Thyroid gland (tissue), 4 donors: Measurements from ENCODE around the gene TRIM67. TPM values are rescaled to one million over a fixed set of nuclear protein-coding genes. Genes with fewer than 3 reads are reported as not detected.

Experiments used
- DNase-seq, 2 donors: peaks; one replicate each; pipeline ENCODE4 v3.0.0-alpha.2; 2019
- H3K27ac ChIP-seq, 3 donors: fragments of 200-600 bp; sonication (generic); 1 replicate in 2 of 3; 2 replicates in 1 of 3; pipeline ENCODE4 v1.5.1; 2016 to 2019; ENCODE audit warnings: mild to moderate bottlenecking in 1 of 3, moderate library complexity in 1 of 3
- H3K27me3 ChIP-seq: fragments of 200-600 bp; sonication (generic); one replicate; pipeline ENCODE4 v1.5.1; 2019
- H3K36me3 ChIP-seq, 2 donors: fragments of 200-600 bp; sonication (generic); one replicate each; pipeline ENCODE4 v1.5.1; 2016 to 2019
- H3K4me1 ChIP-seq, 2 donors: fragments of 200-600 bp; sonication (generic); one replicate each; pipeline ENCODE4 v1.5.1; 2017 to 2019
- H3K4me3 ChIP-seq, 3 donors: fragments of 200-600 bp; sonication (generic); replicated peaks in 1 of 3; 1 replicate in 2 of 3; 2 replicates in 1 of 3; pipeline ENCODE4 v1.5.1; 2016; ENCODE audit warnings: mild to moderate bottlenecking in 1 of 3
- H3K9me3 ChIP-seq: fragments of 200-600 bp; sonication (generic); one replicate; pipeline ENCODE4 v1.5.1; 2017
- CTCF ChIP-seq, 6 experiments: fragments of 200-600 bp in 3 of 6; fragments of 450-650 bp in 3 of 6; sonication (generic) in 3 of 6; IDR thresholded peaks; one replicate each; pipeline ENCODE4 v1.5.1; 2016 to 2019; ENCODE audit warnings: antibody characterized with exemption in 6 of 6, mild to moderate bottlenecking in 2 of 6, inconsistent platforms in 1 of 6, moderate library complexity in 1 of 6
- POLR2A ChIP-seq, 2 donors: fragments of 450-650 bp; IDR thresholded peaks; one replicate each; pipeline ENCODE4 v1.6.1; 2017; ENCODE audit warnings: antibody characterized with exemption in 2 of 2, mild to moderate bottlenecking in 2 of 2, moderate library complexity in 1 of 2
- WGBS, 2 donors: methylation state at CpG; one replicate each; pipeline ENCODE4 v1.1.5; 2017; 5-methylcytosine and 5-hydroxymethylcytosine counted together
- intact Hi-C: fragments of 100-400 bp; cut with DNase I; formaldehyde crosslinking; loops from one replicate; pipeline ENCODE4 v1.15.1; 2023
- total RNA-seq, 4 donors: library from RNA; depleted of rRNA; stranded (reverse); fragments of >200 nt; gene quantifications; one replicate each; pipeline ENCODE4 v1.2.3, GENCODE V29; 2016

The TRIM67 gene
- total RNA-seq, 4 donors from 2014 or later, result not detected

- no peak overlapping the region for H3K4me3 ChIP-seq
- intact Hi-C loops, result loop anchor here (10.0 kb wide), 1 partner anchor 101 kb away; the partner anchor contains the start of genes EXOC8 and SPRTN
- H3K27me3 ChIP-seq, result no peaks in the 10 kb centered on the region
- H3K4me1 ChIP-seq, result no peaks in the 10 kb centered on the region
- peaks cover 0 to 7% of the 10 kb centered on the region in 2 donors for H3K36me3 ChIP-seq
- no peak for TF ChIP-seq POLR2A (IDR thresholded peaks at IDR 0.05)
- TF ChIP-seq CTCF (IDR thresholded peaks at IDR 0.05), result no peak
- 87 to 94% methylated on average over 8 of the region's 8 CpGs for WGBS, 2 donors
- DNase-seq, result no peak
- H3K9me3 ChIP-seq, result no peaks in the 10 kb centered on the region
- H3K27ac ChIP-seq, result no peak overlapping the region
Measured at GRCh38 chr1:231233735-231234417, 72.0 kb downstream of the TRIM67 start.

- H3K27ac ChIP-seq, result no peak overlapping the region
- no peaks in the 10 kb centered on the region for H3K27me3 ChIP-seq
- peaks cover 0 to under 1% of the 10 kb centered on the region in 2 donors for H3K4me1 ChIP-seq
- no peak overlapping the region for H3K4me3 ChIP-seq
- H3K36me3 ChIP-seq, result peaks cover 0 to 7% of the 10 kb centered on the region in 2 donors
- WGBS, 2 donors, result 93 to 97% methylated on average over 3 of the region's 3 CpGs
- no peaks in the 10 kb centered on the region for H3K9me3 ChIP-seq
- intact Hi-C loops, result loop anchor here (10.0 kb wide), 1 partner anchor 100 kb away; the partner anchor contains the start of genes EXOC8 and SPRTN
- TF ChIP-seq CTCF (IDR thresholded peaks at IDR 0.05), result no peak
- TF ChIP-seq POLR2A (IDR thresholded peaks at IDR 0.05), result no peak
- no peak for DNase-seq
Measured at GRCh38 chr1:231234506-231234905, 72.6 kb downstream of the TRIM67 start.

GRCh38 chr1:231235526-231236207 lies 73.8 kb downstream of the TRIM67 start:
- no peak for DNase-seq
- intact Hi-C loops, result loop anchor here (10.0 kb wide), 1 partner anchor 99 kb away; the partner anchor contains the start of genes EXOC8 and SPRTN
- H3K4me1 ChIP-seq, result peaks cover 0 to 8% of the 10 kb centered on the region in 2 donors
- H3K4me3 ChIP-seq, result no peak overlapping the region
- 87 to 94% methylated on average over 3 of the region's 3 CpGs for WGBS, 2 donors
- peaks cover 0 to 7% of the 10 kb centered on the region in 2 donors for H3K36me3 ChIP-seq
- TF ChIP-seq CTCF (IDR thresholded peaks at IDR 0.05), result no peak
- no peaks in the 10 kb centered on the region for H3K9me3 ChIP-seq
- H3K27me3 ChIP-seq, result no peaks in the 10 kb centered on the region
- H3K27ac ChIP-seq, result no peak overlapping the region

- intact Hi-C loops, result loop anchor here (10.0 kb wide), 1 partner anchor 99 kb away; the partner anchor contains the start of genes EXOC8 and SPRTN
- Histone ChIP-seq H3K27me3 (no peaks in the 10 kb centered on the region), H3K4me3 (no peak overlapping the region), H3K9me3 (no peaks in the 10 kb centered on the region), H3K4me1 (peaks cover 0 to 8% of the 10 kb centered on the region in 2 donors), H3K36me3 (peaks cover 0 to 7% of the 10 kb centered on the region in 2 donors), H3K27ac (no peak overlapping the region)
- no peak for TF ChIP-seq CTCF (IDR thresholded peaks at IDR 0.05)
- no peak for TF ChIP-seq POLR2A (IDR thresholded peaks at IDR 0.05)
- no peak for DNase-seq
- 82 to 85% methylated on average over 4 of the region's 4 CpGs for WGBS, 2 donors
Measured at GRCh38 chr1:231236208-231236591, 74.3 kb downstream of the TRIM67 start.

GRCh38 chr1:231236938-231237337 lies 75.1 kb downstream of the TRIM67 start:
- intact Hi-C loops, result loop anchor here (10.0 kb wide), 1 partner anchor 98 kb away; the partner anchor contains the start of genes EXOC8 and SPRTN
- H3K27ac ChIP-seq, result no peak overlapping the region
- H3K27me3 ChIP-seq, result no peaks in the 10 kb centered on the region
- no peak for TF ChIP-seq CTCF (IDR thresholded peaks at IDR 0.05)
- TF ChIP-seq POLR2A (IDR thresholded peaks at IDR 0.05), result no peak
- no peaks in the 10 kb centered on the region for H3K9me3 ChIP-seq
- no peak overlapping the region for H3K4me3 ChIP-seq
- peaks cover 1 to 9% of the 10 kb centered on the region in 2 donors for H3K4me1 ChIP-seq
- 95 to 96% methylated on average over 9 of the region's 9 CpGs for WGBS, 2 donors
- peaks cover 0 to 7% of the 10 kb centered on the region in 2 donors for H3K36me3 ChIP-seq
- DNase-seq, result no peak
